Choroid plexus epithelial cell (primary cell): ENCODE measurements around the gene PPM1B.

Experiments
- DNase-seq: peaks from one replicate; pipeline ENCODE4 v3.0.0-alpha.2; 2010; ENCODE audit warnings: low read depth
- H3K4me3 ChIP-seq: 2 replicates; pipeline ENCODE4 v1.5.1; 2011; ENCODE audit warnings: low read depth, mild to moderate bottlenecking, control low read depth, low read length, moderate library complexity
- CTCF ChIP-seq: conservative IDR thresholded peaks from 2 replicates; pipeline ENCODE4 v1.5.1; 2011; ENCODE audit warnings: low read depth, mild to moderate bottlenecking, control low read depth, inconsistent platforms, low read length, moderate library complexity

PPM1B gene

DNA sequence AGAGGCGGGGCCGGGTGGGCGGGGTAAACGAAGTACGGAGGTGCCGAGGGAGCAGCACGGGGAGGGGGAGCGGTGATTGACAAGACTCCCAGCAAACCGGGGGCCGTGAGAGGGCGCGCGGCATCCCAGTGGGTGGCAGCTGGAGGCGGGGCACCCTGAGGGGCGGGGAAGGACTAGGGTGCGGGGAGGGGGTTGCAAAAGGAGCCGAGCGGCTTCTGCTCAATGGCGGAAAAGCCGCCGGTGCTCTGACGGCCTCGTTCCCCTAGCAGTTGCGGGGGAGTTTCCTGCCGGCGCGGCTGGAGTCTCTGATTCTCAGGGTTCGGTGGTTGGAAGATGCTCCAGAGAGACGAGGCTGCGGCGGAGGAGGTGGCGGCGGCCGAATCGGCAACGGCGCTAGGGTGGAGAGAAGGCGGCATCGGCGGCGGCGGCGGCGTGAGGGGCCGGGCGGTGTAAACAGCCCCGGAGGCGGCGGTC is at the start of gene PPM1B:
Gene PPM1B, plus strand, starts transcription at position 195 of the 474 bp plus-strand sequence. CDS start 32,325 bp downstream, outside the sequence.
- TF ChIP-seq CTCF = no peak
- DNase-seq = no peak

DNA sequence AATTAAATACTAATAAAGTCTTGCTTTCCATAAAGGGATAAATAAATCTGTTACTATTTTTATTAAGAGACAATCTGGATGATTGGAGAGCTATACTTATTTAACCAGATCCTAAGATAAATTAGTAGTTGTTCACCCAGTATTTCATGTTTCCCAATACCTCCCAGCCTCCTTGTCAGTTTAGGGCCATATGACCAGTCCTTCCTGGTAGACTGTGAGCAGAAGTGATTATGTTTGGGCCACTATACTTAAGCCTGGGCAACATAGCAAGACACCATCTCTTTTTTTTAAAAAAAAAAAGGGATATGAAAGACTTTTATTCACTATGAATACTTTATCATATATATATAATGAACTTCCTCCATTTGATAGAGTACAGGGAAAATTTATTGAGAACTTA is 48.8 kb upstream of the PPM1B start:
- DNase-seq = no peak
- no peak overlapping the region for H3K4me3 ChIP-seq
- TF ChIP-seq CTCF = no peak

More for the DNA sequence above, at the start of gene PPM1B:
- H3K4me3 ChIP-seq = peak within 1 kb of the TSS; percentile 89

GRCh38 chr2:44120428-44120827 is 48.2 kb upstream of the PPM1B start:
- no peak overlapping the region for H3K4me3 ChIP-seq
- TF ChIP-seq CTCF = no peak
- peak; percentile 90 for DNase-seq

GRCh38 chr2:44121899-44122298 is 46.8 kb upstream of the PPM1B start:
- DNase-seq = no peak
- no peak overlapping the region for H3K4me3 ChIP-seq
- no peak for TF ChIP-seq CTCF

GRCh38 chr2:44124500-44124899 is 44.2 kb upstream of the PPM1B start:
- TF ChIP-seq CTCF = no peak
- DNase-seq = no peak
- H3K4me3 ChIP-seq = no peak overlapping the region

- H3K4me3 ChIP-seq = no peak overlapping the region
- TF ChIP-seq CTCF = no peak
- no peak for DNase-seq
Measured at GRCh38 chr2:44126106-44126797, 42.4 kb upstream of the PPM1B start.

DNA sequence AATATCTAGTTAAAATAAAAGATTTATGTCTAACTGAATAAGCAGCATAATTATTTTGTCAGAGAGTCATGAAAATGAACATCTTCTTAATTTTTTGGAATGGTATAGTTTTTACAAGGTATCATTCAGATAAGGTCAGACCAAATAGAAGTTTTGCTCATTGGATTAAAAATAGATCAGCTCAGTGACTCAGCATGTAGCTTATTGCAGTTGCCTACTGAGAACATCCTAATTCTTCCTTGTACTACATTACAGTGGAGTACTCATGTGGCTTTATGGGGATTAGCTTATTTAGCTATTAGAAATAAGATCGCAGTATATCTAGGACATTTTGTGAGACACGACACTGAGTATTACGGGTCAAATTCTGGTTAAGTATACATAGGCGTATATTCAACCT is 38.2 kb upstream of the PPM1B start:
- DNase-seq = peak; percentile 67
- H3K4me3 ChIP-seq = no peak overlapping the region
- TF ChIP-seq CTCF = no peak
